ENCODE measurements around the gene LIPA. TPM values are rescaled to one million over a fixed set of nuclear protein-coding genes. Genes with fewer than 3 reads are reported as not detected.
"Not testable (repeated sequence)": the region's sequence is repeated elsewhere in the genome, so short reads cannot be mapped to it uniquely, and the experiment has no call there.

The LIPA gene
- total and polyA plus RNA-seq, 4 experiments from 2014 or later = 55.5 to 147 (median 75.8) TPM

DNA sequence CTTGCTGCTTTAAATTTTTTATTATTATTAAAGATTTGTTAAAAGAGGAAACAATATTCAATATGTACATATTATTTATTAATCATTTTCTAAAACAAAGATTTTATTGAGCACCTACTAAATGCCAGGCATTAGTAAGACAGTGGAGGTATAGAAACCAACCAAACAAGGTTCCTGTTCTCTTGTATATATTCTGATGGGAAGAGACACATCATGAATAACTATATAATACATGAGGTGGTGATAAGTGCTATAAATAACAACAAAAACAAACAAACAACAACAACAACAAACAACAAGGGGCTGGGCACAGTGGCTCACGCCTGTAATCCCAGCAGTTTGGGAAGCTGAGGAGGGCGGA lies 630 bp upstream of the LIPA start:
- H3K4me3 ChIP-seq (ENCODE audit: low read length in 2 of 2) = no peak overlapping the region
- intact Hi-C loops (cut with micrococcal nuclease) = loop anchor here (5.0 kb wide), 1 partner anchor 390 kb away; no protein-coding TSS in a partner anchor
- no peaks in the 10 kb centered on the region for H3K27me3 ChIP-seq (ENCODE audit: insufficient read depth, low read length)
- H3K4me1 ChIP-seq (ENCODE audit: insufficient read depth, low read length) = peaks cover 21% of the 10 kb centered on the region
- Mint-ChIP-seq H3K4me1 (peaks cover 17 to 29% (median 21%) of the 10 kb centered on the region in 4 donors), H3K4me3 (peak overlapping the region in 4 of 8 donors; percentile 6 to 96 (median 64)), H3K27me3 (peaks cover 4 to 5% of the 10 kb centered on the region in 2 donors), H3K27ac (peak overlapping the region in 6 of 7 donors; percentile 41 to 76 (median 62)), H3K9me3 (peaks cover 0 to 6% (median 2%) of the 10 kb centered on the region in 8 donors), H3K36me3 (peaks cover 4 to 9% of the 10 kb centered on the region in 2 donors)
- H3K9me3 ChIP-seq (ENCODE audit: control insufficient read depth in 1 of 2, low read length in 2 of 2) = no peaks in the 10 kb centered on the region
- ChIA-PET CTCF (ENCODE audit: partially characterized antibody) (interaction anchor here (0.9 to 2.2 kb wide), 9 partner anchors 11 to 311 kb away, joined by 3 to 16 read pairs (median 6); partner anchors contain the start of genes IFIT1 and IFIT5), POLR2A (ENCODE audit: partially characterized antibody) (interaction anchor here (0.9 to 3.0 kb wide), 13 partner anchors 35 to 1434 kb away, joined by 3 to 27 read pairs (median 5); partner anchors contain the start of genes ATAD1, FAS, IFIT1 and IFIT2)
- no peak for DNase-seq
- H3K27ac ChIP-seq (ENCODE audit: low read depth, low read length) = no peak overlapping the region
- no peaks in the 10 kb centered on the region for H3K36me3 ChIP-seq (ENCODE audit: insufficient read depth, low read length)

DNA sequence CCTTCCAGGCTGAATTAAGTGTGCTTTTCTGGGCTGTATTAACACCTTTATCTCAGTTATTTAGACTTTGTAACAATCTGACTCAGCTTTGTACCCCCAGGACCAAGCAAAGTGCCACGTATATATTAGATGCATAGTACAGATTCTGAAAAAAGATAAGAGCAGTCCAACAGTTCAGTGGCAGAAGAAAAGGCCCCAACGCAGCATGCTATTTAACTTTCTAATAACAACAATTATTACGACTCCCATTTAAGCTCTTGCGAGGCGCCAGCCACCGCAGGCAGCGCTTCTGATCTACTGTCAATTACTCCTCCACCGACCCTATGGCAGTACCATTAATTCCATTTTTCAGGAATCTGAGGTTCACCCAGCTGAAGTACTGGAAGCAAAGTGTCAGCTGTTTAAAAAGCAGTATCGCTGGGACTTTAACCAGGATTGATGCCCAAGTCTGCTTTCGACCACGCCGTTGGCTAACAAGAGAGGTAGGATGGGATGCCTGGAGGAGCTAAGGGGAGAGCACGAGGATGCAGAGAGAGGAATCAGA lies 638 bp downstream of the LIPA start:
- Histone ChIP-seq H3K9me3 (ENCODE audit: control insufficient read depth in 1 of 2, low read length in 2 of 2) (no peaks in the 10 kb centered on the region), H3K27me3 (ENCODE audit: insufficient read depth, low read length) (no peaks in the 10 kb centered on the region), H3K27ac (ENCODE audit: low read depth, low read length) (peak overlapping the region; percentile 56), H3K4me3 (ENCODE audit: low read length in 2 of 2) (peak overlapping the region; percentile 58 to 87), H3K36me3 (ENCODE audit: insufficient read depth, low read length) (no peaks in the 10 kb centered on the region), H3K4me1 (ENCODE audit: insufficient read depth, low read length) (peaks cover 21% of the 10 kb centered on the region)
- peak overlapping the region; percentile 84 to 96 (median 90) for H3K4me3 Mint-ChIP-seq
- H3K27me3 Mint-ChIP-seq = peaks cover 0 to 3% of the 10 kb centered on the region in 2 donors
- ChIA-PET POLR2A (ENCODE audit: partially characterized antibody) (interaction anchor here (0.9 to 3.0 kb wide), 13 partner anchors 34 to 1433 kb away, joined by 3 to 27 read pairs (median 4); partner anchors contain the start of genes ATAD1, FAS, IFIT1 and IFIT2), CTCF (ENCODE audit: partially characterized antibody) (interaction anchor here (0.6 to 2.2 kb wide), 14 partner anchors 10 to 417 kb away, joined by 3 to 16 read pairs (median 4); partner anchors contain the start of gene IFIT5)
- peak overlapping the region; percentile 51 to 88 (median 79) for H3K27ac Mint-ChIP-seq
- peaks cover 4 to 9% of the 10 kb centered on the region in 2 donors for H3K36me3 Mint-ChIP-seq
- peaks cover 0 to 6% (median 2%) of the 10 kb centered on the region in 8 donors for H3K9me3 Mint-ChIP-seq
- intact Hi-C loops (cut with micrococcal nuclease) = loop anchor here (1.0 to 5.0 kb wide), 7 partner anchors 34 to 669 kb away; partner anchors contain the start of genes IFIT1, IFIT5 and KIF20B
- H3K4me1 Mint-ChIP-seq = peaks cover 17 to 30% (median 21%) of the 10 kb centered on the region in 4 donors
- DNase-seq = peak in 2 of 5 donors; percentile 1 to 4

DNA sequence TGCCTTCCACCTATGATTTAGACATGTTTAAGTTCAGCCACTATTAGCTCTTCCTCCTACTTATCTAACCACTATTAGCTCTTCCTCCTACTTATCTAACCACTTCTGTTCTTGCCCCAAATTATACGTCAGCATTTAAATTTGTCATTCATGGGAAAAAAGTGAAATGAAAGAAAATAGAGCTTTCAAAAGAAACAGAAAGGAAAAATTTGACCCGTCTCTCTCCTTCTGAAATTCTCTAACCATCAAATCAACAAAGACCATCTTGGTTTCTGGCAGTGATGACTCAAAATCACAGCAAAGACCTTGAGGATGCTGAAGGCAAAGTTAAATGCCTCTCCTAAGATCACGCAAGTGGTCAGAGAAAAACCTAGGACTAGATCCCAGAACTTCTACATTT lies 2.6 kb downstream of the LIPA start:
- no peaks in the 10 kb centered on the region for H3K9me3 Mint-ChIP-seq
- Histone ChIP-seq H3K27me3 (ENCODE audit: insufficient read depth, low read length) (no peaks in the 10 kb centered on the region), H3K9me3 (ENCODE audit: control insufficient read depth in 1 of 2, low read length in 2 of 2) (no peaks in the 10 kb centered on the region), H3K36me3 (ENCODE audit: insufficient read depth, low read length) (peaks cover 5% of the 10 kb centered on the region), H3K27ac (ENCODE audit: low read depth, low read length) (no peak overlapping the region), H3K4me1 (ENCODE audit: insufficient read depth, low read length) (peaks cover 21% of the 10 kb centered on the region), H3K4me3 (ENCODE audit: low read length in 2 of 2) (no peak overlapping the region)
- intact Hi-C loops (cut with micrococcal nuclease) = no loop called here
- ChIA-PET CTCF (ENCODE audit: partially characterized antibody) (interaction anchor here (1.1 kb wide), 1 partner anchor 31 kb away, joined by 3 read pairs; no protein-coding TSS in a partner anchor), POLR2A (ENCODE audit: partially characterized antibody) (interaction anchor here (0.8 kb wide), 1 partner anchor 53 kb away, joined by 3 read pairs; the partner anchor contains the start of gene IFIT2)
- no peaks in the 10 kb centered on the region for H3K27me3 Mint-ChIP-seq
- peaks cover 18 to 33% (median 23%) of the 10 kb centered on the region in 4 donors for H3K4me1 Mint-ChIP-seq
- peaks cover 0 to 12% of the 10 kb centered on the region in 2 donors for H3K36me3 Mint-ChIP-seq
- H3K4me3 Mint-ChIP-seq = no peak overlapping the region
- DNase-seq = no peak
- H3K27ac Mint-ChIP-seq = peak overlapping the region in 4 of 7 donors; percentile 15 to 32 (median 23)

DNA sequence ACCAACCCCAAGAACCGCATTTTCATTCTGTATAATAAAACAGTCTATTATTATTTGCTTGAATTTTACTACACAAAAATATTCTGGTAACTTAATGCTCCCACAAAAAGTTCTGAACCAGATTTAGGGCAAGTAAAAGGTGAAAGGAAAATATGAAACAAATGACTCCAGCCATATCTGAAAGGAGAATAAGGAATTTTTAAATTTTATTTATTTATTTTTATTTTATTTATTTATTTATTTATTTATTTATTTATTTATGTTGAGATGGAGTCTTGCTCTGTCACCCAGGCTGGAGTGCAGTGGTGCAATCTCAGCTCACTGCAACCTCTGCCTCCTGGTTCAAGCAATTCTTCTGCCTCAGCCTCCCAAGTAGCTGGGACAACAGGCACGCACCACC lies 4.0 kb downstream of the LIPA start:
- POLR2A ChIA-PET (ENCODE audit: partially characterized antibody); H3K27me3 Mint-ChIP-seq; H3K27me3 ChIP-seq (ENCODE audit: insufficient read depth, low read length); DNase-seq; H3K9me3 Mint-ChIP-seq; intact Hi-C loops (cut with micrococcal nuclease); H3K27ac ChIP-seq (ENCODE audit: low read depth, low read length); H3K4me3 Mint-ChIP-seq; H3K9me3 ChIP-seq (ENCODE audit: control insufficient read depth in 1 of 2, low read length in 2 of 2); H3K36me3 ChIP-seq (ENCODE audit: insufficient read depth, low read length); H3K4me3 ChIP-seq (ENCODE audit: low read length in 2 of 2); H3K27ac Mint-ChIP-seq: not testable (repeated sequence)
- H3K4me1 Mint-ChIP-seq = peaks cover 20 to 33% (median 24%) of the 10 kb centered on the region in 4 donors
- H3K36me3 Mint-ChIP-seq = peaks cover 0 to 19% of the 10 kb centered on the region in 2 donors
- H3K4me1 ChIP-seq (ENCODE audit: insufficient read depth, low read length) = peaks cover 24% of the 10 kb centered on the region
- CTCF ChIA-PET (ENCODE audit: partially characterized antibody) = interaction anchor here (1.1 to 2.3 kb wide), 2 partner anchors 29 to 664 kb away, joined by 3 to 11 read pairs; no protein-coding TSS in a partner anchor

DNA sequence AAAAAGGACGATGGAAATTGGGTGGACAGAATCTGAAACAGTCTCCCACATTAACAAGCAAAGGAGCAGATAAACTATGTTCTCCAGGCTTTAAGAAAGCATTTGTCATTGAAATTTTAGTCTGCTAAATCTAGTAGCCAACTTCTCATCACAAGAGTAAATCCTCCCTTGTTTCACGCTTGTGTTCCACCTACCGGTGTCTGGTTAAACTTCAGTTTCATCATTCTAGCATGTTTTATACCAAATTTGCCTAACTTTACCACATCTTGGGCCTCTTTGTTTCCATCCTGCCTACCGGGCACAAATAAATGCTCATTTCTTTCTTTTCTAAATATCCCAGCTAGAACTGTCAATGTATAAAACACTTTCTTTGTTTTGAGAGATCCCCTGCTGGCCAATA lies 5.8 kb downstream of the LIPA start:
- Mint-ChIP-seq H3K36me3 (peaks cover 6 to 22% of the 10 kb centered on the region in 2 donors), H3K27ac (peak overlapping the region in 2 of 7 donors; percentile 13 to 36), H3K27me3 (no peaks in the 10 kb centered on the region), H3K4me1 (peaks cover 17 to 23% (median 19%) of the 10 kb centered on the region in 4 donors), H3K4me3 (no peak overlapping the region), H3K9me3 (no peaks in the 10 kb centered on the region)
- Histone ChIP-seq H3K36me3 (ENCODE audit: insufficient read depth, low read length) (peaks cover 5% of the 10 kb centered on the region), H3K27me3 (ENCODE audit: insufficient read depth, low read length) (no peaks in the 10 kb centered on the region), H3K4me1 (ENCODE audit: insufficient read depth, low read length) (peaks cover 15% of the 10 kb centered on the region), H3K27ac (ENCODE audit: low read depth, low read length) (no peak overlapping the region), H3K4me3 (ENCODE audit: low read length in 2 of 2) (no peak overlapping the region), H3K9me3 (ENCODE audit: control insufficient read depth in 1 of 2, low read length in 2 of 2) (no peaks in the 10 kb centered on the region)
- no peak for DNase-seq
- ChIA-PET POLR2A (ENCODE audit: partially characterized antibody) (no interaction called here), CTCF (ENCODE audit: partially characterized antibody) (interaction anchor here (1.4 to 2.3 kb wide), 2 partner anchors 27 to 124 kb away, joined by 4 to 11 read pairs; no protein-coding TSS in a partner anchor)
- intact Hi-C loops (cut with micrococcal nuclease) = no loop called here

GRCh38 chr10:89242840-89243568 lies 8.6 kb downstream of the LIPA start:
- intact Hi-C loops (cut with micrococcal nuclease) = no loop called here
- H3K4me1 ChIP-seq (ENCODE audit: insufficient read depth, low read length) = peaks cover 3% of the 10 kb centered on the region

More at GRCh38 chr10:89242840-89243568, 8.6 kb downstream of the LIPA start:
- DNase-seq = no peak
- Mint-ChIP-seq H3K4me3 (no peak overlapping the region), H3K36me3 (peaks cover 25 to 38% of the 10 kb centered on the region in 2 donors), H3K27ac (peak overlapping the region in 1 of 7 donors; percentile 83), H3K9me3 (no peaks in the 10 kb centered on the region), H3K4me1 (peaks cover 0 to 11% (median 7%) of the 10 kb centered on the region in 4 donors), H3K27me3 (no peaks in the 10 kb centered on the region)
- Histone ChIP-seq H3K27ac (ENCODE audit: low read depth, low read length) (no peak overlapping the region), H3K9me3 (ENCODE audit: control insufficient read depth in 1 of 2, low read length in 2 of 2) (no peaks in the 10 kb centered on the region), H3K36me3 (ENCODE audit: insufficient read depth, low read length) (peaks cover 5% of the 10 kb centered on the region), H3K27me3 (ENCODE audit: insufficient read depth, low read length) (no peaks in the 10 kb centered on the region), H3K4me3 (ENCODE audit: low read length in 2 of 2) (no peak overlapping the region)
- CTCF ChIA-PET (ENCODE audit: partially characterized antibody) = interaction anchor here (0.5 to 3.0 kb wide), 4 partner anchors 21 to 213 kb away, joined by 3 to 10 read pairs (median 3); partner anchors contain the start of gene IFIT1
- POLR2A ChIA-PET (ENCODE audit: partially characterized antibody) = no interaction called here

Data from CD4-positive, alpha-beta memory T cell (primary cell).